HCT116 (cell line): Measurements from ENCODE around the gene OGN. TPM values are rescaled to one million over a fixed set of nuclear protein-coding genes. Genes with fewer than 3 reads are reported as not detected.

ENCODE experiments used
- ATAC-seq: fragments of 200-7000 bp; cut with Tn5 transposase; 2 replicates; pipeline ENCODE4 v1.9.1; 2020; ENCODE audit warnings: mild to moderate bottlenecking, moderate library complexity
- BruUV-seq: library from RNA; stranded (reverse); fragments of 400-500 nt; replicated peaks from 2 replicates; lab custom pipeline; 2021; lab: Mats Ljungman, UMichigan
- CTCF ChIA-PET: fragments of 300-600 bp; sonication (Branson Sonifier 250); formaldehyde crosslinking; loops from one replicate; lab custom pipeline; 2021; ENCODE audit warnings: antibody characterized with exemption; lab: Charles Lee
- POLR2A ChIA-PET: fragments of 300-600, 350-600 bp; sonication (Branson Sonifier 250); formaldehyde crosslinking; loops from one replicate; lab custom pipeline; 2021; ENCODE audit warnings: antibody characterized with exemption; lab: Charles Lee
- RAD21 ChIA-PET, 2 experiments: fragments of 300-600 bp; sonication (Branson Sonifier 250); formaldehyde crosslinking; loops; one replicate each; lab custom pipeline; 2023; ENCODE audit warnings: low total read pairs in 2 of 2; ENCODE audit not compliant: uncharacterized antibody in 2 of 2, unreplicated experiment in 2 of 2, low non-redundant PET in 1 of 2; lab: Charles Lee
- DNase-seq: peaks from one replicate; pipeline ENCODE4 v3.0.0-alpha.2; 2010; ENCODE audit warnings: low read depth, low spot score
- H2AFZ ChIP-seq: fragments of 200-600 bp; shearing (Covaris generic), sonication (generic); 2 replicates; pipeline ENCODE4 v1.6.1; 2017; ENCODE audit warnings: low read depth, mixed run types, mixed read lengths, antibody characterized with exemption, low read length; ENCODE audit not compliant: poor library complexity, severe bottlenecking
- H3K27ac ChIP-seq: 2 replicates; pipeline ENCODE4 v1.5.1; 2012; ENCODE audit warnings: low read depth, low read length
- H3K27me3 ChIP-seq: fragments of 200-600 bp; sonication (generic); 2 replicates; pipeline ENCODE4 v1.6.1; 2016; ENCODE audit warnings: mixed run types, low read length, mixed read lengths; ENCODE audit not compliant: insufficient read depth
- H3K36me3 ChIP-seq, 2 experiments: fragments of 200-500 bp in 1 of 2; fragments of 200-600 bp in 1 of 2; sonication (Bioruptor generic) in 1 of 2; sonication (generic) in 1 of 2; 2 replicates each; pipeline versions ENCODE4 v1.5.1 to v1.6.1; 2014 to 2016; ENCODE audit warnings: low read length in 2 of 2, inconsistent platforms in 1 of 2, mixed read lengths in 1 of 2, mixed run types in 1 of 2; ENCODE audit not compliant: insufficient read depth in 2 of 2, control insufficient read depth in 1 of 2
- H3K4me1 ChIP-seq, 2 experiments: fragments of 200-600 bp in 1 of 2; sonication (generic) in 1 of 2; 2 replicates each; pipeline versions ENCODE4 v1.5.1 to v1.6.1; 2012 to 2017; ENCODE audit warnings: low read length in 2 of 2, inconsistent platforms in 1 of 2, mild to moderate bottlenecking in 1 of 2, mixed read lengths in 1 of 2, mixed run types in 1 of 2, moderate library complexity in 1 of 2; ENCODE audit not compliant: insufficient read depth in 2 of 2, control insufficient read depth in 1 of 2
- H3K4me2 ChIP-seq: fragments of 200-600 bp; sonication (generic); 2 replicates; pipeline ENCODE4 v1.6.1; 2017; ENCODE audit warnings: mixed run types, low read length, mixed read lengths
- H3K4me3 ChIP-seq, 2 experiments: fragments of 200-600 bp in 1 of 2; sonication (generic) in 1 of 2; replicated peaks in 1 of 2; 2 replicates each; pipeline ENCODE4 v1.5.1; 2011 to 2016; ENCODE audit warnings: low read length in 2 of 2, control low read depth in 1 of 2, low read depth in 1 of 2, mild to moderate bottlenecking in 1 of 2, mixed read lengths in 1 of 2, mixed run types in 1 of 2
- H3K79me2 ChIP-seq: fragments of 200-600 bp; sonication (generic); 2 replicates; pipeline ENCODE4 v1.6.1; 2017; ENCODE audit warnings: mild to moderate bottlenecking, mixed run types, low read length, moderate library complexity, mixed read lengths; ENCODE audit not compliant: insufficient read depth
- H3K9ac ChIP-seq: fragments of 200-600 bp; sonication (generic); 2 replicates; pipeline ENCODE4 v1.6.1; 2016; ENCODE audit warnings: low read length, mixed read lengths
- H3K9me2 ChIP-seq: fragments of 200-600 bp; sonication (generic), shearing (Covaris generic); 2 replicates; pipeline ENCODE4 v1.6.1; 2017; ENCODE audit warnings: mixed run types, mild to moderate bottlenecking, moderate library complexity; ENCODE audit not compliant: insufficient read depth
- H3K9me3 ChIP-seq, 2 experiments: fragments of 200-500 bp in 1 of 2; fragments of 200-600 bp in 1 of 2; sonication (Bioruptor generic) in 1 of 2; sonication (generic) in 1 of 2; 2 replicates each; pipeline ENCODE4 v1.6.1; 2014 to 2017; ENCODE audit warnings: low read length in 2 of 2, mixed read lengths in 2 of 2, inconsistent platforms in 1 of 2, low read depth in 1 of 2, mild to moderate bottlenecking in 1 of 2, mixed run types in 1 of 2, moderate library complexity in 1 of 2; ENCODE audit not compliant: control insufficient read depth in 1 of 2, insufficient read depth in 1 of 2
- H4K20me1 ChIP-seq: fragments of 200-600 bp; sonication (generic), shearing (Covaris generic); 2 replicates; pipeline ENCODE4 v1.6.1; 2017; ENCODE audit warnings: mixed run types, mild to moderate bottlenecking, moderate library complexity; ENCODE audit not compliant: insufficient read depth
- CBX3 ChIP-seq: IDR thresholded peaks from 2 replicates; pipeline ENCODE4 v1.6.1; 2012; ENCODE audit warnings: low read depth
- EGR1 ChIP-seq: IDR thresholded peaks from 2 replicates; pipeline ENCODE4 v1.6.1; 2012; ENCODE audit warnings: low read depth
- EZH2 ChIP-seq: fragments of 200-600 bp; sonication (generic); IDR thresholded peaks from 2 replicates; pipeline ENCODE4 v1.6.1; 2017; ENCODE audit warnings: antibody characterized with exemption, mixed run types
- EZH2phosphoT487 ChIP-seq: fragments of 200-600 bp; IDR thresholded peaks from 2 replicates; pipeline ENCODE4 v1.6.1; 2018; ENCODE audit warnings: antibody characterized with exemption, borderline replicate concordance
- FOSL1 ChIP-seq: IDR thresholded peaks from 2 replicates; pipeline ENCODE4 v1.6.1; 2012; ENCODE audit warnings: low read depth
- POLR2A ChIP-seq: IDR thresholded peaks from 2 replicates; pipeline ENCODE4 v1.7.0; 2011; ENCODE audit warnings: borderline replicate concordance; ENCODE audit not compliant: insufficient read depth, insufficient read length; ENCODE audit errors: extremely low read depth
- RAD21 ChIP-seq: IDR thresholded peaks from 2 replicates; pipeline ENCODE4 v1.6.1; 2012; ENCODE audit warnings: low read depth, mild to moderate bottlenecking
- SIN3A ChIP-seq: IDR thresholded peaks from 2 replicates; pipeline ENCODE4 v1.6.1; 2012; ENCODE audit warnings: low read depth
- SP1 ChIP-seq: IDR thresholded peaks from 2 replicates; pipeline ENCODE4 v1.6.1; 2012; ENCODE audit warnings: low read depth
- SRF ChIP-seq: IDR thresholded peaks from 2 replicates; pipeline ENCODE4 v1.6.1; 2012; ENCODE audit warnings: low read depth
- YY1 ChIP-seq: IDR thresholded peaks from 2 replicates; pipeline ENCODE4 v1.6.1; 2011; ENCODE audit warnings: low read length, low read depth, moderate library complexity, mild to moderate bottlenecking; ENCODE audit not compliant: insufficient replicate concordance; ENCODE audit errors: extremely low read depth
- ZFX ChIP-seq: fragments of 450-650 bp; IDR thresholded peaks from 2 replicates; pipeline ENCODE4 v1.6.1; 2017
- ZNF274 ChIP-seq: fragments of 200-500 bp; sonication (Bioruptor generic); IDR thresholded peaks from 2 replicates; pipeline ENCODE4 v1.6.1; 2014; ENCODE audit warnings: mild to moderate bottlenecking, low read depth, low read length, inconsistent platforms
- intact Hi-C: fragments of 100-400 bp; cut with micrococcal nuclease; formaldehyde crosslinking; loops from 2 replicates; pipeline ENCODE4 v1.10.0; 2022
- total RNA-seq: library from RNA; stranded (reverse); gene quantifications from one replicate; pipeline ENCODE4 v1.2.1, GENCODE V29; 2021; ENCODE audit not compliant: unreplicated experiment
- TF ChIP-seq, protein P1 (sequence below): IDR thresholded peaks from 2 replicates; pipeline ENCODE4 v1.6.1; 2012
- TF ChIP-seq, protein P2 (sequence below), 3 experiments: fragments of 200-600 bp in 1 of 3; sonication (generic) in 1 of 3; IDR thresholded peaks in 2 of 3; conservative IDR thresholded peaks in 1 of 3; 2 replicates each; pipeline ENCODE4 v1.5.1; 2012 to 2017; ENCODE audit warnings: low read depth in 2 of 3, low read length in 2 of 3, antibody characterized with exemption in 1 of 3, borderline replicate concordance in 1 of 3, control low read depth in 1 of 3, mild to moderate bottlenecking in 1 of 3, mixed read lengths in 1 of 3, mixed run types in 1 of 3, moderate library complexity in 1 of 3; ENCODE audit not compliant: insufficient read depth in 1 of 3
- TF ChIP-seq, protein P3 (sequence below): IDR thresholded peaks from 2 replicates; pipeline ENCODE4 v1.6.1; 2011; ENCODE audit warnings: mild to moderate bottlenecking, low read length, moderate library complexity; ENCODE audit not compliant: insufficient replicate concordance; ENCODE audit errors: extremely low read depth

OGN gene
- total RNA-seq, 1 experiment from 2014 or later, result 0.15 TPM

DNA sequence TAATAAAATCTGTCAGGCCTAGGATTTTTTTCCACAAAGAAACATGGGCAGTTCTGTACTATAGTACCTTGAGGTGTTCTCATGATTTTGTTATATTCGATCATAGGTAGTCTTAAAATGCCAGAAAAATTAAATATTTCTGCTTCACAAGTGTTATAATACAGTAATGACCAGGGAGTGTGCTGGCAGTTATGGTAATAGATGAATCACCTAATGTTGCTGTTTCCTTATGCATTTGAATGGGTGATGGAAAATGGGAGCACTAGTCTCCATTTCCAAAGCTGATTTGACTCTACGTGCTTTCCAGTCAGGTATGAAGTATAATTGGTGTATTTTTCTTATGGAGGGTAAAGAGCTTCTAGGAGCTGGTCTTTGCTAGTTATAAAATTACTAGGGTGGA, 23.8 kb downstream of the OGN start:
- DNase-seq (no peak), ATAC-seq (no peak)
- Histone ChIP-seq H3K4me1 (peaks cover 0 to 2% of the 10 kb centered on the region in 2 experiments; a peak in 1 of 4 replicates), H2AFZ (no peak overlapping the region), H3K36me3 (no peaks in the 10 kb centered on the region), H3K9me2 (no peaks in the 10 kb centered on the region), H3K79me2 (no peaks in the 10 kb centered on the region), H3K9me3 (no peaks in the 10 kb centered on the region), H3K4me2 (no peak overlapping the region), H3K27ac (no peak overlapping the region), H3K27me3 (no peaks in the 10 kb centered on the region), H4K20me1 (no peaks in the 10 kb centered on the region), H3K4me3 (no peak overlapping the region), H3K9ac (no peak overlapping the region)
- BruUV-seq, result no TSS peak
- TF ChIP-seq EGR1 (no peak), CBX3 (no peak), ZNF274 (no peak), EZH2 (no peak), YY1 (no peak), FOSL1 (no peak), SP1 (no peak), SRF (no peak), EZH2phosphoT487 (no peak), POLR2A (no peak), RAD21 (no peak), ZFX (no peak), SIN3A (no peak)
- TF ChIP-seq, protein P1, sequence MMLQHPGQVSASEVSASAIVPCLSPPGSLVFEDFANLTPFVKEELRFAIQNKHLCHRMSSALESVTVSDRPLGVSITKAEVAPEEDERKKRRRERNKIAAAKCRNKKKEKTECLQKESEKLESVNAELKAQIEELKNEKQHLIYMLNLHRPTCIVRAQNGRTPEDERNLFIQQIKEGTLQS, result no peak
- TF ChIP-seq, protein P2, sequence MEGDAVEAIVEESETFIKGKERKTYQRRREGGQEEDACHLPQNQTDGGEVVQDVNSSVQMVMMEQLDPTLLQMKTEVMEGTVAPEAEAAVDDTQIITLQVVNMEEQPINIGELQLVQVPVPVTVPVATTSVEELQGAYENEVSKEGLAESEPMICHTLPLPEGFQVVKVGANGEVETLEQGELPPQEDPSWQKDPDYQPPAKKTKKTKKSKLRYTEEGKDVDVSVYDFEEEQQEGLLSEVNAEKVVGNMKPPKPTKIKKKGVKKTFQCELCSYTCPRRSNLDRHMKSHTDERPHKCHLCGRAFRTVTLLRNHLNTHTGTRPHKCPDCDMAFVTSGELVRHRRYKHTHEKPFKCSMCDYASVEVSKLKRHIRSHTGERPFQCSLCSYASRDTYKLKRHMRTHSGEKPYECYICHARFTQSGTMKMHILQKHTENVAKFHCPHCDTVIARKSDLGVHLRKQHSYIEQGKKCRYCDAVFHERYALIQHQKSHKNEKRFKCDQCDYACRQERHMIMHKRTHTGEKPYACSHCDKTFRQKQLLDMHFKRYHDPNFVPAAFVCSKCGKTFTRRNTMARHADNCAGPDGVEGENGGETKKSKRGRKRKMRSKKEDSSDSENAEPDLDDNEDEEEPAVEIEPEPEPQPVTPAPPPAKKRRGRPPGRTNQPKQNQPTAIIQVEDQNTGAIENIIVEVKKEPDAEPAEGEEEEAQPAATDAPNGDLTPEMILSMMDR (IDR thresholded peaks at IDR 0.05 in 2 of 3, conservative IDR thresholded peaks at IDR 0.05 in 1 of 3; ENCODE audit: borderline replicate concordance in 1 of 3, insufficient read depth in 1 of 3, low read depth in 2 of 3, low read length in 2 of 3), result no peak
- TF ChIP-seq, protein P3, sequence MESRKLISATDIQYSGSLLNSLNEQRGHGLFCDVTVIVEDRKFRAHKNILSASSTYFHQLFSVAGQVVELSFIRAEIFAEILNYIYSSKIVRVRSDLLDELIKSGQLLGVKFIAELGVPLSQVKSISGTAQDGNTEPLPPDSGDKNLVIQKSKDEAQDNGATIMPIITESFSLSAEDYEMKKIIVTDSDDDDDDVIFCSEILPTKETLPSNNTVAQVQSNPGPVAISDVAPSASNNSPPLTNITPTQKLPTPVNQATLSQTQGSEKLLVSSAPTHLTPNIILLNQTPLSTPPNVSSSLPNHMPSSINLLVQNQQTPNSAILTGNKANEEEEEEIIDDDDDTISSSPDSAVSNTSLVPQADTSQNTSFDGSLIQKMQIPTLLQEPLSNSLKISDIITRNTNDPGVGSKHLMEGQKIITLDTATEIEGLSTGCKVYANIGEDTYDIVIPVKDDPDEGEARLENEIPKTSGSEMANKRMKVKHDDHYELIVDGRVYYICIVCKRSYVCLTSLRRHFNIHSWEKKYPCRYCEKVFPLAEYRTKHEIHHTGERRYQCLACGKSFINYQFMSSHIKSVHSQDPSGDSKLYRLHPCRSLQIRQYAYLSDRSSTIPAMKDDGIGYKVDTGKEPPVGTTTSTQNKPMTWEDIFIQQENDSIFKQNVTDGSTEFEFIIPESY, result no peak
- ChIA-PET POLR2A (no interaction called here), RAD21 (no interaction called here), CTCF (no interaction called here)
- intact Hi-C loops, result no loop called here
